Measurements from ENCODE around the gene EFHC1. TPM values are rescaled to one million over a fixed set of nuclear protein-coding genes. Genes with fewer than 3 reads are reported as not detected.

Gene EFHC1
- total RNA-seq, 1 experiment from 2014 or later: 44.0 TPM

- peaks cover 13% of the 10 kb centered on the region; the same call in 1 of the 2 replicates for H3K36me3 ChIP-seq (ENCODE audit: insufficient read depth, low read length)
- H3K27ac ChIP-seq (ENCODE audit: low read length): no peak overlapping the region
- no peak for DNase-seq
Observed at GRCh38 chr6:52516269-52516668, 96.1 kb downstream of the EFHC1 start.

GRCh38 chr6:52516943-52517342 is 96.8 kb downstream of the EFHC1 start:
- peaks cover 39% of the 10 kb centered on the region for H3K79me2 ChIP-seq (ENCODE audit: low read length)
- DNase-seq: no peak
- H3K4me3 ChIP-seq (ENCODE audit: low read length): no peak overlapping the region
- no peak overlapping the region for H2AFZ ChIP-seq (ENCODE audit: low read length)
- H4K20me1 ChIP-seq (ENCODE audit: insufficient read depth, low read depth, low read length): no peaks in the 10 kb centered on the region
- no peaks in the 10 kb centered on the region for H3K27me3 ChIP-seq (ENCODE audit: low read length)
- H3K9ac ChIP-seq (ENCODE audit: low read length): no peak overlapping the region
- no peak overlapping the region for H3K27ac ChIP-seq (ENCODE audit: low read length)
- no peaks in the 10 kb centered on the region for H3K9me3 ChIP-seq (ENCODE audit: low read length)
- no peaks in the 10 kb centered on the region for H3K9me2 ChIP-seq (replicated peaks; ENCODE audit: insufficient read depth, low read length)
- no peak overlapping the region for H3K4me2 ChIP-seq (ENCODE audit: low read depth, low read length, poor library complexity, severe bottlenecking)
- H3K4me1 ChIP-seq (ENCODE audit: low read length): peaks cover 8% of the 10 kb centered on the region
- H3K36me3 ChIP-seq (ENCODE audit: insufficient read depth, low read length): peaks cover 10% of the 10 kb centered on the region; the same call in 1 of the 2 replicates

More at GRCh38 chr6:52516269-52516668, 96.1 kb downstream of the EFHC1 start:
- Histone ChIP-seq H3K4me1 (ENCODE audit: low read length) (peaks cover 5% of the 10 kb centered on the region), H3K79me2 (ENCODE audit: low read length) (peaks cover 35% of the 10 kb centered on the region), H3K27me3 (ENCODE audit: low read length) (no peaks in the 10 kb centered on the region), H3K4me2 (ENCODE audit: low read depth, low read length, poor library complexity, severe bottlenecking) (no peak overlapping the region), H2AFZ (ENCODE audit: low read length) (no peak overlapping the region), H3K4me3 (ENCODE audit: low read length) (no peak overlapping the region), H3K9ac (ENCODE audit: low read length) (no peak overlapping the region), H4K20me1 (ENCODE audit: insufficient read depth, low read depth, low read length) (no peaks in the 10 kb centered on the region), H3K9me3 (ENCODE audit: low read length) (no peaks in the 10 kb centered on the region), H3K9me2 (replicated peaks; ENCODE audit: insufficient read depth, low read length) (no peaks in the 10 kb centered on the region)

- H3K9ac ChIP-seq (ENCODE audit: low read length): no peak overlapping the region
- H3K27me3 ChIP-seq (ENCODE audit: low read length): no peaks in the 10 kb centered on the region
- peaks cover 46% of the 10 kb centered on the region for H3K79me2 ChIP-seq (ENCODE audit: low read length)
- no peak overlapping the region for H3K4me2 ChIP-seq (ENCODE audit: low read depth, low read length, poor library complexity, severe bottlenecking)
- H2AFZ ChIP-seq (ENCODE audit: low read length): no peak overlapping the region
- no peak for DNase-seq
- H3K9me3 ChIP-seq (ENCODE audit: low read length): no peaks in the 10 kb centered on the region
- H3K4me3 ChIP-seq (ENCODE audit: low read length): no peak overlapping the region
- no peaks in the 10 kb centered on the region for H3K9me2 ChIP-seq (replicated peaks; ENCODE audit: insufficient read depth, low read length)
- peaks cover 10% of the 10 kb centered on the region; the same call in 1 of the 2 replicates for H3K36me3 ChIP-seq (ENCODE audit: insufficient read depth, low read length)
- no peak overlapping the region for H3K27ac ChIP-seq (ENCODE audit: low read length)
- H4K20me1 ChIP-seq (ENCODE audit: insufficient read depth, low read depth, low read length): no peaks in the 10 kb centered on the region
- H3K4me1 ChIP-seq (ENCODE audit: low read length): peaks cover 15% of the 10 kb centered on the region
Observed at GRCh38 chr6:52517502-52518278, 97.5 kb downstream of the EFHC1 start.

GRCh38 chr6:52518279-52518945 is 98.3 kb downstream of the EFHC1 start:
- Histone ChIP-seq H3K27ac (ENCODE audit: low read length) (no peak overlapping the region), H3K9me2 (replicated peaks; ENCODE audit: insufficient read depth, low read length) (no peaks in the 10 kb centered on the region), H2AFZ (ENCODE audit: low read length) (no peak overlapping the region), H3K9ac (ENCODE audit: low read length) (no peak overlapping the region), H4K20me1 (ENCODE audit: insufficient read depth, low read depth, low read length) (no peaks in the 10 kb centered on the region), H3K36me3 (ENCODE audit: insufficient read depth, low read length) (peaks cover 10% of the 10 kb centered on the region; the same call in 1 of the 2 replicates), H3K4me2 (ENCODE audit: low read depth, low read length, poor library complexity, severe bottlenecking) (no peak overlapping the region), H3K4me3 (ENCODE audit: low read length) (no peak overlapping the region), H3K27me3 (ENCODE audit: low read length) (no peaks in the 10 kb centered on the region), H3K79me2 (ENCODE audit: low read length) (peaks cover 48% of the 10 kb centered on the region), H3K9me3 (ENCODE audit: low read length) (no peaks in the 10 kb centered on the region), H3K4me1 (ENCODE audit: low read length) (peaks cover 20% of the 10 kb centered on the region)
- DNase-seq: no peak

- Histone ChIP-seq H3K4me2 (ENCODE audit: low read depth, low read length, poor library complexity, severe bottlenecking) (no peak overlapping the region), H3K36me3 (ENCODE audit: insufficient read depth, low read length) (peaks cover 10% of the 10 kb centered on the region; the same call in 1 of the 2 replicates), H3K79me2 (ENCODE audit: low read length) (peaks cover 49% of the 10 kb centered on the region), H3K9me2 (replicated peaks; ENCODE audit: insufficient read depth, low read length) (no peaks in the 10 kb centered on the region), H2AFZ (ENCODE audit: low read length) (no peak overlapping the region), H3K27ac (ENCODE audit: low read length) (no peak overlapping the region), H3K9ac (ENCODE audit: low read length) (no peak overlapping the region), H3K4me1 (ENCODE audit: low read length) (peaks cover 30% of the 10 kb centered on the region), H3K27me3 (ENCODE audit: low read length) (no peaks in the 10 kb centered on the region), H3K9me3 (ENCODE audit: low read length) (no peaks in the 10 kb centered on the region), H3K4me3 (ENCODE audit: low read length) (no peak overlapping the region), H4K20me1 (ENCODE audit: insufficient read depth, low read depth, low read length) (no peaks in the 10 kb centered on the region)
- no peak for DNase-seq
Observed at GRCh38 chr6:52519618-52520017, 99.5 kb downstream of the EFHC1 start.

GRCh38 chr6:52522151-52522626 is 102.0 kb downstream of the EFHC1 start:
- Histone ChIP-seq H3K9me2 (replicated peaks; ENCODE audit: insufficient read depth, low read length) (no peaks in the 10 kb centered on the region), H3K36me3 (ENCODE audit: insufficient read depth, low read length) (no peaks in the 10 kb centered on the region), H3K4me2 (ENCODE audit: low read depth, low read length, poor library complexity, severe bottlenecking) (peak overlapping the region; percentile 72), H3K4me3 (ENCODE audit: low read length) (peak overlapping the region; percentile 49; the same call in 1 of the 2 replicates), H3K4me1 (ENCODE audit: low read length) (peaks cover 46% of the 10 kb centered on the region), H3K27me3 (ENCODE audit: low read length) (no peaks in the 10 kb centered on the region), H2AFZ (ENCODE audit: low read length) (no peak overlapping the region), H3K79me2 (ENCODE audit: low read length) (peaks cover 56% of the 10 kb centered on the region), H3K27ac (ENCODE audit: low read length) (peak overlapping the region; percentile 94), H4K20me1 (ENCODE audit: insufficient read depth, low read depth, low read length) (no peaks in the 10 kb centered on the region), H3K9ac (ENCODE audit: low read length) (peak overlapping the region; percentile 61), H3K9me3 (ENCODE audit: low read length) (no peaks in the 10 kb centered on the region)
- DNase-seq: no peak

- Histone ChIP-seq H2AFZ (ENCODE audit: low read length) (no peak overlapping the region), H3K27me3 (ENCODE audit: low read length) (no peaks in the 10 kb centered on the region), H3K9ac (ENCODE audit: low read length) (peak overlapping the region; percentile 61), H3K9me2 (replicated peaks; ENCODE audit: insufficient read depth, low read length) (no peaks in the 10 kb centered on the region), H3K36me3 (ENCODE audit: insufficient read depth, low read length) (no peaks in the 10 kb centered on the region), H3K79me2 (ENCODE audit: low read length) (peaks cover 58% of the 10 kb centered on the region), H3K4me3 (ENCODE audit: low read length) (peak overlapping the region; percentile 49), H3K9me3 (ENCODE audit: low read length) (no peaks in the 10 kb centered on the region), H4K20me1 (ENCODE audit: insufficient read depth, low read depth, low read length) (no peaks in the 10 kb centered on the region), H3K27ac (ENCODE audit: low read length) (peak overlapping the region; percentile 94), H3K4me2 (ENCODE audit: low read depth, low read length, poor library complexity, severe bottlenecking) (peak overlapping the region; percentile 72), H3K4me1 (ENCODE audit: low read length) (peaks cover 46% of the 10 kb centered on the region)
- no peak for DNase-seq
Observed at GRCh38 chr6:52522655-52523054, 102.5 kb downstream of the EFHC1 start.
